Measurements from ENCODE around the gene PRKCA. TPM values are rescaled to one million over a fixed set of nuclear protein-coding genes. Genes with fewer than 3 reads are reported as not detected.

PRKCA gene
- total RNA-seq, 4 donors from 2014 or later: 26.0 to 89.0 (median 32.8) TPM

DNA sequence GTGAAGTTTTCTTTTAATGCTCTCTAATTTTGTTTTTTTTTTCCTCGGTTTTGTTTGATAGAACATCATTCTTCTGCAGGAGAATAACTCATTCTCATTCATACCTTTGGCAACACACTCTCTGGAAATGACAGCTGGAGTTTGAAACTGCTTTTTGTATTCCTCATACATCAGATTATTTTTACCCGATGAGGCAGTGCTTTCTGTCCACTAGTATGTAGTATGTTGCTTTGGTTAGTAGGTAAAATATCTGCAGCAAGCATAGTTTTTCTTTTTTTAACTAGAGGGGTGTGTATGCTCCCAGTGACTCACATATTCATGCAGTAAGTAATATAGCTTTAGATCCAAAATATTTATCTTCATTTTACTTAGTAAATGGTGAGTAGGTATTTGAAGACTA is 6.4 kb downstream of the PRKCA start:
- Histone ChIP-seq H3K9me3 (no peaks in the 10 kb centered on the region), H3K27me3 (no peaks in the 10 kb centered on the region), H3K4me3 (no peak overlapping the region), H3K27ac (no peak overlapping the region), H3K4me1 (peaks cover 0 to 32% (median 3%) of the 10 kb centered on the region in 3 donors), H3K36me3 (no peaks in the 10 kb centered on the region)
- TF ChIP-seq, protein P1, sequence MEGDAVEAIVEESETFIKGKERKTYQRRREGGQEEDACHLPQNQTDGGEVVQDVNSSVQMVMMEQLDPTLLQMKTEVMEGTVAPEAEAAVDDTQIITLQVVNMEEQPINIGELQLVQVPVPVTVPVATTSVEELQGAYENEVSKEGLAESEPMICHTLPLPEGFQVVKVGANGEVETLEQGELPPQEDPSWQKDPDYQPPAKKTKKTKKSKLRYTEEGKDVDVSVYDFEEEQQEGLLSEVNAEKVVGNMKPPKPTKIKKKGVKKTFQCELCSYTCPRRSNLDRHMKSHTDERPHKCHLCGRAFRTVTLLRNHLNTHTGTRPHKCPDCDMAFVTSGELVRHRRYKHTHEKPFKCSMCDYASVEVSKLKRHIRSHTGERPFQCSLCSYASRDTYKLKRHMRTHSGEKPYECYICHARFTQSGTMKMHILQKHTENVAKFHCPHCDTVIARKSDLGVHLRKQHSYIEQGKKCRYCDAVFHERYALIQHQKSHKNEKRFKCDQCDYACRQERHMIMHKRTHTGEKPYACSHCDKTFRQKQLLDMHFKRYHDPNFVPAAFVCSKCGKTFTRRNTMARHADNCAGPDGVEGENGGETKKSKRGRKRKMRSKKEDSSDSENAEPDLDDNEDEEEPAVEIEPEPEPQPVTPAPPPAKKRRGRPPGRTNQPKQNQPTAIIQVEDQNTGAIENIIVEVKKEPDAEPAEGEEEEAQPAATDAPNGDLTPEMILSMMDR (IDR thresholded peaks at IDR 0.05): no peak
- TF ChIP-seq POLR2AphosphoS5 (IDR thresholded peaks at IDR 0.05) (no peak), POLR2A (IDR thresholded peaks at IDR 0.05) (no peak), EP300 (IDR thresholded peaks at IDR 0.05) (no peak)
- 63 to 71% methylated on average over 2 of the region's 2 CpGs for WGBS, 2 donors (ENCODE audit: low coverage in 1 of 2)
- ATAC-seq: no peak

DNA sequence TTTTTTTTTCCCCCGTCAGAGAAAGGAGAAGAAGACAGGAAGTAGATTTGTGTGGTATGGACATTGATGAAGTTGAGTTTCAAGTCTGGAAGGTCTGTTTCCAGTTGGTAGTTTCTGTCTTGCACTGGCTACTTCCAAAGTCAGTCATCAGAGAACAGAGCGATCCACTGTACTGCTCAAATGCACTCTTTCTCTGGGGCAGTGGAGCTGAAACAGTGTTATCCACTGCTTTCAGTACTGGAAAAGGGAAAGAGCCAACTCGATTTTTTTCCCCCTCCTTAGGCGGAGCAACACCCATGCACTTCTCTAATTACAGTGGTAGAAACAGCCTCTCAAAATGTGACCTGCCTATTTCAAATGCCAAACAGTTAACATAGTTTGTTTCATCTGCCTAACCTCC is 7.4 kb downstream of the PRKCA start:
- WGBS, 2 donors (ENCODE audit: low coverage in 1 of 2): 31 to 59% methylated on average over 4 of the region's 4 CpGs
- peak overlapping the region in 1 of 4 donors; percentile 2 for H3K27ac ChIP-seq
- ATAC-seq: no peak
- no peaks in the 10 kb centered on the region for H3K27me3 ChIP-seq
- no peak for TF ChIP-seq POLR2A (IDR thresholded peaks at IDR 0.05)
- no peak for TF ChIP-seq POLR2AphosphoS5 (IDR thresholded peaks at IDR 0.05)
- TF ChIP-seq EP300 (IDR thresholded peaks at IDR 0.05): no peak
- TF ChIP-seq, protein P1 (IDR thresholded peaks at IDR 0.05): no peak
- no peaks in the 10 kb centered on the region for H3K36me3 ChIP-seq
- H3K4me3 ChIP-seq: no peak overlapping the region
- no peaks in the 10 kb centered on the region for H3K9me3 ChIP-seq
- peaks cover 0 to 24% (median 3%) of the 10 kb centered on the region in 3 donors for H3K4me1 ChIP-seq

DNA sequence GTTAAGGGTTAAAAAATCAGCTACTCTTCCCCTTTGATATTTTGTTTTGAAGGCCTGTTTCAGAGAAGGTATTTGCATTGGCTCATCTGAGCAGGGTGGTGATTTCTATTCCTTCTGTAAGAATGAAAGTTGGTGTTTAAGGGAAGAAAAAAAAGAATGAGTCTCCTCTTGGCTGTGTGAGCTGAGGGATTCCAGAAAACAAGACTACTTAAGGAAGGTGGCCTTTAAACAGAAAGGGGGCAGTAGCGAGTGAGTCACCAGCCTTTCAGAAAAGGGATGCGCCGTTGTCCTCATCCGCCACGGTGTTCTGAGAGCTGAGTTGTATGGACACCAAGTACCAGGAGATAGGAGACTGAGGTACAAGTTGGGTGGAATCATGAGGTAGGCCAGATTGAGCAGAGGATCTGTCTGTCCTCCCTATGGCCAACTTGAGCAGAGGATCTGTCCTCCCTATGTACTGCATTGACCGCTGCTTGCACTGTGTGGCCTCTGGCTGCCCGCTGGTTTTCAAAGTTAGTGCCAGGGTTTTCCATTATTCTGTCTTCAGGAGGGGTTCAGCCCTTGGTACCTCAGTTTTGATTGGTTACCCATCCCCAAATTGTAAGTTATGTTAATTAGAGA is 8.2 kb downstream of the PRKCA start:
- WGBS, 2 donors (ENCODE audit: low coverage in 1 of 2): 88% methylated on average over 6 of the region's 7 CpGs; no CpG with 5 or more reads in 1 of the 2 donors
- no peak for ATAC-seq
- peaks cover 0 to 24% (median 3%) of the 10 kb centered on the region in 3 donors for H3K4me1 ChIP-seq
- TF ChIP-seq POLR2A (IDR thresholded peaks at IDR 0.05) (no peak), EP300 (IDR thresholded peaks at IDR 0.05) (no peak), POLR2AphosphoS5 (IDR thresholded peaks at IDR 0.05) (no peak)
- TF ChIP-seq, protein P1 (IDR thresholded peaks at IDR 0.05): no peak
- no peak overlapping the region for H3K4me3 ChIP-seq
- H3K27ac ChIP-seq: peak overlapping the region in 1 of 4 donors; percentile 2
- H3K36me3 ChIP-seq: no peaks in the 10 kb centered on the region
- no peaks in the 10 kb centered on the region for H3K9me3 ChIP-seq
- no peaks in the 10 kb centered on the region for H3K27me3 ChIP-seq

DNA sequence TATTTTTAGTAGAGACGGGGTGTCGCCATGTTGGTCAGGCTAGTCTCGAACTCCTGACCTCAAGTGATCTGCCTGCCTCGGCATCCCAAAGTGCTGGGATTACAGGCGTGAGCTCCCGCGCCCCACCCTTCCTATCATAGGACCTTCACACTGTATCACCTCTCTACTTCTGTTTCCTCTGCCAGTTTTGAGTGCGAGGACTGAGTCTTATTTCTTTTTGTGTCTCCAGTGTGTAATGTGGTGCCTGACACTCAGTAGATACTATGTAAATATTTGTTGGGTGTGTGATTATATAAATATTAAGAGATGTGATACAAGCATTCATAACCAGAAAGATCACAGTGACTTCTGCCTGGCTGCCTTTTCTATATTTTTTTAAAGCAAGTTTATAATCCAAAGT is 10.5 kb downstream of the PRKCA start:
- no peak for ATAC-seq
- H3K9me3 ChIP-seq: no peaks in the 10 kb centered on the region
- no peaks in the 10 kb centered on the region for H3K27me3 ChIP-seq
- TF ChIP-seq POLR2AphosphoS5 (IDR thresholded peaks at IDR 0.05) (no peak), POLR2A (IDR thresholded peaks at IDR 0.05) (no peak), EP300 (IDR thresholded peaks at IDR 0.05) (no peak)
- TF ChIP-seq, protein P1 (IDR thresholded peaks at IDR 0.05): no peak
- no peaks in the 10 kb centered on the region for H3K36me3 ChIP-seq
- H3K4me1 ChIP-seq: peaks cover 0 to 16% (median 0%) of the 10 kb centered on the region in 3 donors
- H3K4me3 ChIP-seq: no peak overlapping the region
- WGBS, 2 donors (ENCODE audit: low coverage in 1 of 2): 54 to 60% methylated on average over 1 to 3 of the region's 8 CpGs
- no peak overlapping the region for H3K27ac ChIP-seq

DNA sequence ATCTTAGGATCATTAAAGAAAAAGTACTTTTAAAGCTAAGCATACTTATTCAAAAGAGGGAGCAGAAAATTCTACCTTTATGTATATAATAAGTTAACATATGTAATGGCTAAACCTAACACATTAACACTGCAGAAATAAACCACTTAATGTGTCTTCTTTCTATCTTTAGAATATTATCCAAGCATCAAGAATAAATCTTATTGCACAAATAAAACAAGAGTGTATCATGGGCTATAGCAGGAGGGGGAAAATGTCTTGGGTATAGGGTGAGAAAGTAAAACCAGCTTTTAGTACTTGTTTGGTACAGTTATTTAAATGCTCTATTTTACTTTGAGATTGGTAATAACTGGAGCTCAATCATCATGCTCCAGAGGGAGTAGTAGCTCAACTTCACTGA is 10.9 kb downstream of the PRKCA start:
- TF ChIP-seq POLR2A (IDR thresholded peaks at IDR 0.05) (no peak), POLR2AphosphoS5 (IDR thresholded peaks at IDR 0.05) (no peak), EP300 (IDR thresholded peaks at IDR 0.05) (no peak)
- TF ChIP-seq, protein P1 (IDR thresholded peaks at IDR 0.05): no peak
- H3K4me1 ChIP-seq: peaks cover 0 to 16% (median 0%) of the 10 kb centered on the region in 3 donors
- H3K4me3 ChIP-seq: no peak overlapping the region
- H3K27me3 ChIP-seq: no peaks in the 10 kb centered on the region
- no peaks in the 10 kb centered on the region for H3K9me3 ChIP-seq
- no peak for ATAC-seq
- no peaks in the 10 kb centered on the region for H3K36me3 ChIP-seq
- no peak overlapping the region for H3K27ac ChIP-seq

All from gastroesophageal sphincter (tissue), 4 donors.